ENCODE data around the gene NPM1. TPM values are rescaled to one million over a fixed set of nuclear protein-coding genes. Genes with fewer than 3 reads are reported as not detected.

NPM1 gene, protein sequence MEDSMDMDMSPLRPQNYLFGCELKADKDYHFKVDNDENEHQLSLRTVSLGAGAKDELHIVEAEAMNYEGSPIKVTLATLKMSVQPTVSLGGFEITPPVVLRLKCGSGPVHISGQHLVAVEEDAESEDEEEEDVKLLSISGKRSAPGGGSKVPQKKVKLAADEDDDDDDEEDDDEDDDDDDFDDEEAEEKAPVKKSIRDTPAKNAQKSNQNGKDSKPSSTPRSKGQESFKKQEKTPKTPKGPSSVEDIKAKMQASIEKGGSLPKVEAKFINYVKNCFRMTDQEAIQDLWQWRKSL
- total RNA-seq: 1,000 to 10,000 TPM; 4,412 to 4,687 TPM
- 603 TPM for polyA plus RNA-seq

DNA sequence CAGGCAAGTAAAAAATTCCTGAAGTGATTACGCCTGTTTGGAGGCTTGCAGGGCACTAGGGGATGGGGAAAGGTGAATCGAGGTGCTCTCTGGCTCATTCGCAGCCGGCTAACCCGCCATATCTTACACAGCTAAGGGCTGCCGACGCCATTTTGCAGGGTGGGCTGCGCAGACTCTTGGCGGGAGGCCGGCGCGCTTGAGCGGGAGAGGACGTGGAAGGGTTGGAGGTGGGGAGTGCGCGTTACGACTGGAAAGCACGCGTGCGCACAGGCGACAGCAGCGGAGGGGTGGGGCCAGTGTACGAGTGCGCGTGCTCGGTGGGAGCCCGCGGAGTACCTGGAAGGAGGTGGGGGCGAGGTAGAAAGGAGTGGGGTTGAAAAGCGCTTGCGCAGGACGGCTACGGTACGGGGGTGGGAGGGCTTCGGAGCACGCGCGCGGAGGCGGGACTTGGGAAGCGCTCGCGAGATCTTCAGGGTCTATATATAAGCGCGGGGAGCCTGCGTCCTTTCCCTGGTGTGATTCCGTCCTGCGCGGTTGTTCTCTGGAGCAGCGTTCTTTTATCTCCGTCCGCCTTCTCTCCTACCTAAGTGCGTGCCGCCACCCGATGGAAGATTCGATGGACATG lies at the start of gene NPM1:
Gene NPM1 (plus strand): TSS at position 505 of the 625 bp plus-strand sequence. CDS start 100 bp downstream, at position 605.
- Histone ChIP-seq H3K9me3 (ENCODE audit: low read length) (no peaks in the 10 kb centered on the region), H3K27ac (ENCODE audit: low read depth, low read length) (peak within 1 kb of the TSS; percentile 92), H3K27me3 (ENCODE audit: insufficient read depth, low read length, poor library complexity, severe bottlenecking) (no peaks in the 10 kb centered on the region), H3K4me3 (ENCODE audit: low read length) (peak within 1 kb of the TSS; percentile 95), H3K36me3 (ENCODE audit: insufficient read depth, low read length) (peaks cover 16% of the 10 kb centered on the region), H3K4me1 (ENCODE audit: insufficient read depth, low read length) (peaks cover 52% of the 10 kb centered on the region)
- POLR2A ChIA-PET: interaction anchor here (0.5 to 1.3 kb wide), 4 partner anchors 39 to 1670 kb away, joined by 3 to 6 read pairs (median 3); partner anchors contain the start of gene FBXW11
- Mint-ChIP-seq H3K27ac (peak within 1 kb of the TSS; percentile 92 to 100 (median 99)), H3K27me3 (peaks cover 3 to 11% of the 10 kb centered on the region in 2 donors), H3K9me3 (peaks cover 0 to 6% (median 0%) of the 10 kb centered on the region in 5 donors), H3K4me3 (peak within 1 kb of the TSS; percentile 90 to 99 (median 97)), H3K36me3 (peaks cover 7 to 46% (median 14%) of the 10 kb centered on the region in 3 donors), H3K4me1 (peaks cover 50 to 57% (median 53%) of the 10 kb centered on the region in 3 donors)
- CTCF ChIA-PET: interaction anchor here (1.0 kb wide), 1 partner anchor 10 kb away, joined by 3 read pairs; no protein-coding TSS in a partner anchor
- DNase-seq: peak; percentile 96 to 99 (median 98)

DNA sequence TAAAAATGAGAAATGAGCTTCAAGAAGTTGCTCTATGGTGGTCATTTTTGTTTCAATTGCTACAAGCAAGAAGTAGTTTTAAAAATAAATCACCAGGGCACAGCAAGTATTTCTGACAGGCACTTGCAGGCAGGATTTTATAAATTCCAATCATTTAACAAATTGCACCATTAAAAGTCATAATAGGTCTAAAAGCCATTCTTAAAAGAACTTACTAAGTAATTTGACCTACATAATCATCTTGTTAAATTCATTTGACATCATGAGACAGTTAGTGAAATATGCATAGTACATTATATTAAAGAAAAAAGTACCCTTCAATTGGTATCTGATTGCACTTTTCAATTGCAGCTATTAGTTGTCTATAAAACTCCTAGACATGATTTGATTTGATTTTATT lies 47.6 kb upstream of the NPM1 start:
- POLR2A ChIA-PET: no interaction called here
- Histone ChIP-seq H3K27ac (ENCODE audit: low read depth, low read length) (no peak overlapping the region), H3K4me3 (ENCODE audit: low read length) (no peak overlapping the region), H3K4me1 (ENCODE audit: insufficient read depth, low read length) (peaks cover 9% of the 10 kb centered on the region), H3K36me3 (ENCODE audit: insufficient read depth, low read length) (no peaks in the 10 kb centered on the region), H3K27me3 (ENCODE audit: insufficient read depth, low read length, poor library complexity, severe bottlenecking) (peaks cover 4% of the 10 kb centered on the region), H3K9me3 (ENCODE audit: low read length) (no peaks in the 10 kb centered on the region)
- Mint-ChIP-seq H3K27me3 (peaks cover 26 to 44% of the 10 kb centered on the region in 2 donors), H3K36me3 (no peaks in the 10 kb centered on the region), H3K4me1 (peaks cover 6 to 16% (median 13%) of the 10 kb centered on the region in 3 donors), H3K27ac (no peak overlapping the region), H3K9me3 (no peaks in the 10 kb centered on the region), H3K4me3 (no peak overlapping the region)
- DNase-seq: no peak
- CTCF ChIA-PET: no interaction called here

DNA sequence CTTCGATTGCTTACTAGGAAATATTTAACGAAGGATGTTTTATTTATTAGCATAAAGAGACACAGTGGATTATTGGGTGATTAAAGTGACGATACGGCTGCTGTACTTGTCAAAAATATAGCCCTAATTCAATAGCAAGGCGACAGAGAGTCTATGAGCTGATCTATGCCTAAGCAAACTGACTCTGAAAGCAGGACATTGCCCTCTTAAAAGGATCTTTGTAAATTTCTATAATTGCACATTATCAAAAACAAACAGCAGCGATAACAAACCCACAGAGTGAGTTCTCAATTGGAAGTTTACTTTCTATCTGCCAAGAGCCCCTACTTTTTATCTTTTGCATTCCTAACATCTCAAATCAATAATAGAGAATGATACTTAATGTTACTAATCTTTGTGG lies 47.2 kb upstream of the NPM1 start:
- Mint-ChIP-seq H3K4me3 (no peak overlapping the region), H3K4me1 (peaks cover 6 to 16% (median 13%) of the 10 kb centered on the region in 3 donors), H3K36me3 (no peaks in the 10 kb centered on the region), H3K27ac (no peak overlapping the region), H3K27me3 (peaks cover 22 to 40% of the 10 kb centered on the region in 2 donors), H3K9me3 (no peaks in the 10 kb centered on the region)
- Histone ChIP-seq H3K4me3 (ENCODE audit: low read length) (no peak overlapping the region), H3K4me1 (ENCODE audit: insufficient read depth, low read length) (peaks cover 9% of the 10 kb centered on the region), H3K36me3 (ENCODE audit: insufficient read depth, low read length) (no peaks in the 10 kb centered on the region), H3K27ac (ENCODE audit: low read depth, low read length) (no peak overlapping the region), H3K27me3 (ENCODE audit: insufficient read depth, low read length, poor library complexity, severe bottlenecking) (peaks cover 4% of the 10 kb centered on the region), H3K9me3 (ENCODE audit: low read length) (no peaks in the 10 kb centered on the region)
- DNase-seq: no peak
- ChIA-PET CTCF (no interaction called here), POLR2A (no interaction called here)

DNA sequence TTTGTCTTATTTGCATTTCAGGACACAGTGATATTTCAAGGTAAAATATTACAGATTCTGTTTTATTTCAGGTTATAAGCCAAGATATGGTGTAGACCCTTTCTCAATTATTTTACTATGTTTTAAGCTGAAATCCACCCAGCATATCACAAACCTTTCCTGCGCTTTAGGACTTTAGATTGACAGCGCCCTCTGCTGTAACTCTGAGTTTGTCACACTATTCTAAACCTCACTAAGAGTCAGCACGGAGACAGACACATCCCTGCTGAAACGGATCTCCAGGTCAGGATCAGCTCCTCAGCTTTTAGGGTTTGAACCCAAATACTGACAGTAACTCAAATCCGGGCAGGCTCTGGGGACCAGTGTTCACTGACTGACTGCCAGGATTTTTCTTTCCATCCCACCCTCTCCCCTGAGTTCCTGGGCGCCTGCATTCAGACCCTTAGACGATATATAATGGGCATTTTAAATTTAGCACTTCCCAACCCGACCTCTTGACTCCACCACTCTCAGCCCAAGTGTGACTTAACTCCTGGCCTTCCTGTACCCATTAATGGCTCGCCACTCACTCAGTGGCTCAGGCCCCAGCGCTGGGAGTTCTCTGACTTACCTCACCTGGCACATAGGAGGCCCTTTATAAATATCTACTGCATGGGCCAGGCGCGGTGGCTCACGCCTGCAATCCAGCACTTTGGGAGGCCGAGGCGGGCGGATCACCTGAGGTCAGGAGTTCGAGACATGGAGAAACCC lies 45.1 kb upstream of the NPM1 start:
- no peak overlapping the region for H3K27ac ChIP-seq (ENCODE audit: low read depth, low read length)
- Mint-ChIP-seq H3K27ac (no peak overlapping the region), H3K9me3 (no peaks in the 10 kb centered on the region), H3K4me1 (peaks cover 0 to 3% (median 0%) of the 10 kb centered on the region in 3 donors), H3K4me3 (no peak overlapping the region), H3K36me3 (no peaks in the 10 kb centered on the region), H3K27me3 (peaks cover 13 to 29% of the 10 kb centered on the region in 2 donors)
- ChIA-PET POLR2A (no interaction called here), CTCF (no interaction called here)
- H3K36me3 ChIP-seq (ENCODE audit: insufficient read depth, low read length): no peaks in the 10 kb centered on the region
- no peaks in the 10 kb centered on the region for H3K9me3 ChIP-seq (ENCODE audit: low read length)
- peak in 3 of 5 donors; percentile 4 to 27 (median 8) for DNase-seq
- H3K4me3 ChIP-seq (ENCODE audit: low read length): no peak overlapping the region
- no peaks in the 10 kb centered on the region for H3K27me3 ChIP-seq (ENCODE audit: insufficient read depth, low read length, poor library complexity, severe bottlenecking)
- no peaks in the 10 kb centered on the region for H3K4me1 ChIP-seq (ENCODE audit: insufficient read depth, low read length)

DNA sequence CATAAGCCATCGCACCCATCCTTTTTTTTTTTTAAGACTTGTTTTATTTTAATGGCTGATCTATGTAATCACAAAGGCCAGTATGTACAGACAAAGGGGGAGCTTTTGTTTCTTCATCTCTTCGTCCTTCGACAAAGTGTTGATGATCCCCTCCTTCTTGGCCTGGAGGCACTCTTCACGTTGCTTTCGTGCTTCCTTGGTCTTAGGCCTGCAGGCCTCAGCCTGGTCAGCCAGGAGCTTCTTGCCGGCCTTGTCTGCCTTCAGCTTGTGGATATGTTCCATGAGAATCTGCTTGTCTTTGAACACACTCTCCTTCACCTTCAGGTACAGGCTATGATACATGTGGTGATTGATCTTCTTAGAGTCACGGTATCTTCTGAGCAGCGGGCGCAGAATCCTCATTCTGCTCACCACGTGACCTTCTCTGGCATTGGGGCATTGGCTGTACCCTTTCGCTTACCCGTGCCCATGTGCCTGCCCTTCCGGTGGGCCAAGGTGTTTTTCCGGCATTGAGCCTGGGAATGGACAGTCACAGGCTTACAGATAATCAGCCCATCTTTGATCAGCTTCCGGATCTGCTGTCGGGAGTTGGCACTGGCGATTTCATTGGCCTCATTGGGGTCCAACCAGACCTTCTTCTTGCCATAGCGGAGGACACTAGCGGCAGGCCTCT lies 42.6 kb upstream of the NPM1 start:
- H3K4me1 ChIP-seq (ENCODE audit: insufficient read depth, low read length): no peaks in the 10 kb centered on the region
- H3K27ac Mint-ChIP-seq: peak overlapping the region in 1 of 8 donors; percentile 19
- H3K4me3 ChIP-seq (ENCODE audit: low read length): no peak overlapping the region
- H3K9me3 ChIP-seq (ENCODE audit: low read length): no peaks in the 10 kb centered on the region
- no peaks in the 10 kb centered on the region for H3K27me3 ChIP-seq (ENCODE audit: insufficient read depth, low read length, poor library complexity, severe bottlenecking)
- DNase-seq: no peak
- peaks cover 0 to 3% (median 0%) of the 10 kb centered on the region in 3 donors for H3K4me1 Mint-ChIP-seq
- no peak overlapping the region for H3K27ac ChIP-seq (ENCODE audit: low read depth, low read length)
- no peak overlapping the region for H3K4me3 Mint-ChIP-seq
- peaks cover 11 to 20% of the 10 kb centered on the region in 2 donors for H3K27me3 Mint-ChIP-seq
- ChIA-PET CTCF (no interaction called here), POLR2A (no interaction called here)
- no peaks in the 10 kb centered on the region for H3K36me3 ChIP-seq (ENCODE audit: insufficient read depth, low read length)
- no peaks in the 10 kb centered on the region for H3K36me3 Mint-ChIP-seq
- no peaks in the 10 kb centered on the region for H3K9me3 Mint-ChIP-seq

DNA sequence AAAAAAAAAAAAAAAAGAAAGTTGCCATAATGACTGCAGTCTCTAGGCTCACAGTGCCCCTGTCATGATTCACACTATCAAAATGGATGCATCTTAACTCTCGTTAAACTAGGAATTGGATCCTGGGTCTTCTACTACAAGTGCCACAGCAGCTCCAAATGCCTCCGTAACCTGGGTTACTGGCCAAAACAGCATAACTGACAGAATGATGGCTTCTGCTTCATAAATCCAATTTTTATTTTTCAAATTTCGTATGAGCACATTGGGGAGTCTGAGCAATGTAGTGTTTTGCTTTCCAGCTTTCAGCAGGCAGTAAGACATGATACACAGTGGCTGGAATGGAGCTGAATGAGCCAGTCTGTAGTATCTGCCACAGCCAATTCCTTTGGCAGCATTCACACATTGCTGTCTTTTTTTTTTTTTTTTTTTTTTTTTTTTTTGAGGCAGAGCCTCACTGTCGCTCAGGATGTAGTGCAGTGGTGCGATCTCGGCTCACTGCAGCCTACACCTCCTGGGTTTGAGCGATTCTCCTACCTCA lies 36.0 kb upstream of the NPM1 start:
- Histone ChIP-seq H3K4me3 (ENCODE audit: low read length) (no peak overlapping the region), H3K36me3 (ENCODE audit: insufficient read depth, low read length) (no peaks in the 10 kb centered on the region), H3K27me3 (ENCODE audit: insufficient read depth, low read length, poor library complexity, severe bottlenecking) (no peaks in the 10 kb centered on the region), H3K9me3 (ENCODE audit: low read length) (no peaks in the 10 kb centered on the region), H3K27ac (ENCODE audit: low read depth, low read length) (no peak overlapping the region), H3K4me1 (ENCODE audit: insufficient read depth, low read length) (no peaks in the 10 kb centered on the region)
- no peak for DNase-seq
- Mint-ChIP-seq H3K27me3 (peaks cover 7 to 12% of the 10 kb centered on the region in 2 donors), H3K4me3 (no peak overlapping the region), H3K4me1 (peaks cover 0 to 16% (median 7%) of the 10 kb centered on the region in 3 donors), H3K27ac (no peak overlapping the region), H3K36me3 (peaks cover 0 to 9% (median 0%) of the 10 kb centered on the region in 3 donors), H3K9me3 (no peaks in the 10 kb centered on the region)
- POLR2A ChIA-PET: no interaction called here
- CTCF ChIA-PET: interaction anchor here (0.7 kb wide), 1 partner anchor 67 kb away, joined by 3 read pairs; no protein-coding TSS in a partner anchor

DNA sequence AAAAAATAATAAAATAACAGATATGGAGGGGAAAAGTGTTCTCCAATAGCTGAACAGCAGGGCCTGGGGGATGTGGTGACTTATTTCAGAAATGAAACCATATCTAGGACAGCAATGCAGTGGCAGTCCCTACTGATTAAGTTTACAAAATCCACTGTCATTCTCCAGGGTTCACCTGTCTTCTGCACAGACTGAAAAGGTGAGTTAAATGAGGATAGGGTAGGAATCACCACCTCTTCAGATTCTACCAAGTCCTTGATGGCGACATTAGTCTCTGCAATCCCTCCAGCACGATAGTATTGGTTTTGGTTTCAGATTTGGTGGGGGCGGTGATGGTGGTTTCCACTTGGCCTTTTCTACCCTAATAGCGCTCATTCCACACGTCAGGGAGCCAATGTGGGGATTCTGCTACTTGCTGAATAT lies 32.3 kb upstream of the NPM1 start:
- Mint-ChIP-seq H3K4me1 (peaks cover 0 to 16% (median 7%) of the 10 kb centered on the region in 3 donors), H3K4me3 (peak overlapping the region; percentile 72 to 91 (median 82)), H3K27ac (peak overlapping the region in 7 of 8 donors; percentile 6 to 81 (median 75)), H3K36me3 (peaks cover 0 to 9% (median 0%) of the 10 kb centered on the region in 3 donors), H3K27me3 (peaks cover 1 to 9% of the 10 kb centered on the region in 2 donors), H3K9me3 (no peaks in the 10 kb centered on the region)
- Histone ChIP-seq H3K36me3 (ENCODE audit: insufficient read depth, low read length) (no peaks in the 10 kb centered on the region), H3K4me1 (ENCODE audit: insufficient read depth, low read length) (no peaks in the 10 kb centered on the region), H3K9me3 (ENCODE audit: low read length) (no peaks in the 10 kb centered on the region), H3K4me3 (ENCODE audit: low read length) (no peak overlapping the region), H3K27me3 (ENCODE audit: insufficient read depth, low read length, poor library complexity, severe bottlenecking) (no peaks in the 10 kb centered on the region), H3K27ac (ENCODE audit: low read depth, low read length) (no peak overlapping the region)
- ChIA-PET POLR2A (no interaction called here), CTCF (no interaction called here)
- DNase-seq: peak in 3 of 5 donors; percentile 2 to 55 (median 23)
